Stimulated activated CD4-positive, alpha-beta T cell treated with anti-CD3 and anti-CD28 coated beads, Interleukin-1b, Interleukin-23, amount 100 ng/mL, for 4 hours (primary cell): Measurements from ENCODE around the gene NUTM2A.
"Not testable (repeated sequence)": the region's sequence is repeated elsewhere in the genome, so short reads cannot be mapped to it uniquely, and the experiment has no call there.

Source experiments
- DNase-seq, 2 donors: peaks; one replicate each; pipeline ENCODE4 v3.0.0-alpha.2; 2020; ENCODE audit warnings: low read depth in 2 of 2

NUTM2A gene

DNA sequence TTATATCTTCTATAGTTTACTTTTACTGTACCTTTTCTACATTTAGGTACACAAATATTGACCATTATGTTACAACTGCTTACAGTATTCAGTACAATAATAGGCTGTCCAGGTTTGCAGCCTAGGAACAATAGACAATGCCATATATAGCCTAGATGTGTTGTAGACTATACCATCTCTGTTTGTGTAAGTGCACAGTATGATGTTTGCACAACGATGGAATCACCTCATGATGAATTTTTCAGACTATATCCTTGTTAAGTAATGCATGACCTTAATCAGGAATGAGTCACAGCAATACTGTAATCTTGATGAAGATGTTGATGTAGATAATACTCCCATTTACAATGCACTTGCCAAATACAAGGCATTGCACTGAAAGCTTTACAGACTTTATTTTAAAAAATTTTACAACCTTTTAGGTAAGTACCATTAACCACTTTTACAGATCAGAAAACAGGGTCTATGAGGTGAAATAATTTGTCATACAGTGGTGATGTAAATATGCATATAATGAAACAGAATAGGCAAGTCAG is 23.6 kb downstream of the NUTM2A start:
- not testable (repeated sequence) for DNase-seq

DNA sequence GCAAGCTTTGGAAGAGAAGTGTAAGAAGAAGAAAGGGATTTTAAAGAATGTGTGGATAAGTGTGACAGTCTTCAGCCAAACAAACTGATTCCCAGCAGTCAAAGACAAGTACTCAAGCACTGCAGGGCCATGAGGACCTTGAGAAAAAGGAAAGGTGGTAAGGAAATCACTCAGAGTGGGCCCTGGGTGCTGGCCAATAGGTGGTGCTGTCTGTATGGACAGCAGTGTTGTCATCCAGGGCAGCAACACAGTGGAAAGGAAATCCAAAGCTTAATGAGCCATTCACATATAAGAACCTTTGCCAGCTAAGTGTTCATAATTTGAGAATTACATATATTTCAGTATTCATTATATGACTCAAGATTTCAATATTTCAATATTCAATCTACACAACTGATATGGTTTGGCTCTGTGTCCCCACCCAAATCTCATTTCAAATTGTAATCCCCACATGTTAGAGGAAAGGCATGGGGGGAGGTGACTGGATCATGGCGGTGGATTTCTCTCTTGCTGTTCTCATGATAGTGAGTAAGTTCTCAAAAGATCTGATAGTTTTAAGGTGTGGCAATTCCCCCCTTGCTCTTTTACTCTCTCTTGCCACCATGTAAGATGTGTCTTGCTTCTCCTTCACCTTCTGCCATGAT is 55.6 kb downstream of the NUTM2A start:
- not testable (repeated sequence) for DNase-seq
